Stimulated activated CD4-positive, alpha-beta T cell treated with anti-CD3 and anti-CD28 coated beads, Interleukin-1b, Interleukin-23, amount 100 ng/mL, for 48 hours (primary cell): Measurements from ENCODE around the gene LOXL1.

Source experiments
- DNase-seq: peaks from one replicate; pipeline ENCODE4 v3.0.0-alpha.2; 2020

LOXL1 gene

DNA sequence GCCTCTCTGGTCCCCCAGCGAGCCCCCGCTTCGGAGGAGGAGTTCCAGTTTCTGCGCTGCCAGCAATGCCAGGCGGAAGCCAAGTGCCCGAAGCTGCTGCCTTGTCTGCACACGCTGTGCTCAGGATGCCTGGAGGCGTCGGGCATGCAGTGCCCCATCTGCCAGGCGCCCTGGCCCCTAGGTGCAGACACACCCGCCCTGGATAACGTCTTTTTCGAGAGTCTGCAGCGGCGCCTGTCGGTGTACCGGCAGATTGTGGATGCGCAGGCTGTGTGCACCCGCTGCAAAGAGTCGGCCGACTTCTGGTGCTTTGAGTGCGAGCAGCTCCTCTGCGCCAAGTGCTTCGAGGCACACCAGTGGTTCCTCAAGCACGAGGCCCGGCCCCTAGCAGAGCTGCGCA lies 71.7 kb downstream of the LOXL1 start:
- no peak for DNase-seq
